Femur (tissue), 1 donor: ENCODE data around the gene YIF1A.
A peak's percentile ranks its signal among the peaks of the same experiment; 100 is the strongest.
"Not testable (repeated sequence)": the region's sequence is repeated elsewhere in the genome, so short reads cannot be mapped to it uniquely, and the experiment has no call there.

Experiments
- DNase-seq: peaks from one replicate; pipeline ENCODE4 v3.0.0-alpha.2; 2017

Gene YIF1A

GRCh38 chr11:66310803-66311440, 22.0 kb upstream of the YIF1A start:
- not testable (repeated sequence) for DNase-seq

GRCh38 chr11:66310324-66310723, 21.4 kb upstream of the YIF1A start:
- no peak for DNase-seq

- DNase-seq, result no peak
Measured at GRCh38 chr11:66309475-66309874, 20.5 kb upstream of the YIF1A start.

- DNase-seq, result no peak
Measured at GRCh38 chr11:66302656-66303055, 13.7 kb upstream of the YIF1A start.

- DNase-seq, result no peak
Measured at GRCh38 chr11:66299186-66299585, 10.2 kb upstream of the YIF1A start.

- no peak for DNase-seq
Measured at GRCh38 chr11:66297610-66298009, 8.7 kb upstream of the YIF1A start.

GRCh38 chr11:66294626-66295620, 6.0 kb upstream of the YIF1A start:
- no peak for DNase-seq

GRCh38 chr11:66293777-66294625, 5.1 kb upstream of the YIF1A start:
- DNase-seq, result no peak

- DNase-seq, result no peak
Measured at GRCh38 chr11:66293352-66293751, 4.4 kb upstream of the YIF1A start.

- DNase-seq, result no peak
Measured at GRCh38 chr11:66292543-66293332, 3.8 kb upstream of the YIF1A start.

- peak; percentile 25 for DNase-seq
Measured at GRCh38 chr11:66291706-66292542, 3.0 kb upstream of the YIF1A start, which contains the start of gene TMEM151A. TMEM151A (plus strand) TSS chr11:66291894; CDS start chr11:66292014, 120 bp downstream.

GRCh38 chr11:66291303-66291705, 2.4 kb upstream of the YIF1A start:
- DNase-seq, result no peak

GRCh38 chr11:66290330-66290621, 1.3 kb upstream of the YIF1A start:
- DNase-seq, result no peak

- peak; percentile 91 for DNase-seq
Measured at GRCh38 chr11:66289548-66290329, 796 bp upstream of the YIF1A start.

- peak; percentile 48 for DNase-seq
Measured at GRCh38 chr11:66287889-66288670, 863 bp downstream of the YIF1A start.

GRCh38 chr11:66287211-66287888, 1.6 kb downstream of the YIF1A start:
- peak; percentile 26 for DNase-seq

GRCh38 chr11:66286699-66287098, 2.2 kb downstream of the YIF1A start:
- DNase-seq, result peak; percentile 24

GRCh38 chr11:66285250-66285947, 3.5 kb downstream of the YIF1A start:
- peak; percentile 49 for DNase-seq
